Fibroblast of lung (primary cell): ENCODE measurements around the gene CDC16. TPM values are rescaled to one million over a fixed set of nuclear protein-coding genes. Genes with fewer than 3 reads are reported as not detected.

Experiments
- DNase-seq, 2 donors: peaks; one replicate each; pipeline versions ENCODE4 v3.0.0 to v3.0.0-alpha.2; 2010; ENCODE audit warnings: low read depth in 2 of 2
- H2AFZ ChIP-seq: 2 replicates; pipeline ENCODE4 v1.5.1; 2012; ENCODE audit warnings: low read length, control low read depth, inconsistent platforms
- H3K27ac ChIP-seq: 2 replicates; pipeline ENCODE4 v1.5.1; 2011; ENCODE audit warnings: low read length, control low read depth; ENCODE audit not compliant: insufficient read depth
- H3K27me3 ChIP-seq: 2 replicates; pipeline ENCODE4 v1.5.1; 2011; ENCODE audit warnings: mild to moderate bottlenecking, low read length; ENCODE audit not compliant: control insufficient read depth, insufficient read depth
- H3K36me3 ChIP-seq: 2 replicates; pipeline ENCODE4 v1.5.1; 2011; ENCODE audit warnings: low read length; ENCODE audit not compliant: control insufficient read depth, insufficient read depth
- H3K4me1 ChIP-seq: 2 replicates; pipeline ENCODE4 v1.5.1; 2011; ENCODE audit warnings: low read length; ENCODE audit not compliant: control insufficient read depth, insufficient read depth; ENCODE audit errors: extremely low read depth
- H3K4me2 ChIP-seq: 2 replicates; pipeline ENCODE4 v1.5.1; 2011; ENCODE audit warnings: low read length, control low read depth; ENCODE audit not compliant: insufficient read depth; ENCODE audit errors: extremely low read depth
- H3K4me3 ChIP-seq, 4 experiments: fragments of 200-600 bp in 1 of 4; sonication (generic) in 1 of 4; replicated peaks in 1 of 4; 2 replicates each; pipeline ENCODE4 v1.5.1; 2011 to 2016; ENCODE audit warnings: low read length in 4 of 4, low read depth in 3 of 4, mild to moderate bottlenecking in 3 of 4, control low read depth in 2 of 4, inconsistent platforms in 1 of 4, mixed read lengths in 1 of 4; ENCODE audit not compliant: insufficient read depth in 1 of 4; ENCODE audit errors: control extremely low read depth in 1 of 4
- H3K79me2 ChIP-seq: 2 replicates; pipeline ENCODE4 v1.5.1; 2012; ENCODE audit warnings: mild to moderate bottlenecking, low read length, inconsistent platforms; ENCODE audit not compliant: control insufficient read depth, insufficient read depth
- H3K9ac ChIP-seq: 2 replicates; pipeline ENCODE4 v1.5.1; 2011; ENCODE audit warnings: mild to moderate bottlenecking, low read length, control low read depth; ENCODE audit not compliant: insufficient read depth
- H3K9me3 ChIP-seq: 2 replicates; pipeline ENCODE4 v1.5.1; 2012; ENCODE audit warnings: low read depth, low read length; ENCODE audit not compliant: control insufficient read depth, insufficient read depth
- H4K20me1 ChIP-seq: 2 replicates; pipeline ENCODE4 v1.5.1; 2011; ENCODE audit warnings: low read length; ENCODE audit not compliant: control insufficient read depth, insufficient read depth; ENCODE audit errors: extremely low read depth
- CTCF ChIP-seq, 2 donors: IDR thresholded peaks in 1 of 2; conservative IDR thresholded peaks in 1 of 2; 1 replicate in 1 of 2; 2 replicates in 1 of 2; pipeline ENCODE4 v1.5.1; 2011 to 2012; ENCODE audit warnings: low read length in 2 of 2, control low read depth in 1 of 2, inconsistent platforms in 1 of 2, low read depth in 1 of 2, mild to moderate bottlenecking in 1 of 2
- EZH2 ChIP-seq: IDR thresholded peaks from 2 replicates; pipeline ENCODE4 v1.5.1; 2012; ENCODE audit warnings: low read length, control low read depth, mild to moderate bottlenecking; ENCODE audit errors: missing control alignments
- polyA plus RNA-seq, 2 donors: library from polyadenylated mRNA; depleted of rRNA in 1 of 2; stranded (reverse) in 1 of 2; unstranded in 1 of 2; fragments of >200 nt; gene quantifications; 2 replicates each; pipeline ENCODE4 v1.2.1, GENCODE V29; 2011 to 2012; ENCODE audit warnings: missing spikeins in 1 of 2
- total RNA-seq: library from RNA; depleted of rRNA; stranded (reverse); fragments of >200 nt; gene quantifications from 2 replicates; pipeline ENCODE4 v1.2.1, GENCODE V29; 2014

The CDC16 gene
- total and polyA plus RNA-seq, 2 donors (not counting 1 experiment from before 2014, with no cell fraction given) = 52.2 to 101 TPM

DNA sequence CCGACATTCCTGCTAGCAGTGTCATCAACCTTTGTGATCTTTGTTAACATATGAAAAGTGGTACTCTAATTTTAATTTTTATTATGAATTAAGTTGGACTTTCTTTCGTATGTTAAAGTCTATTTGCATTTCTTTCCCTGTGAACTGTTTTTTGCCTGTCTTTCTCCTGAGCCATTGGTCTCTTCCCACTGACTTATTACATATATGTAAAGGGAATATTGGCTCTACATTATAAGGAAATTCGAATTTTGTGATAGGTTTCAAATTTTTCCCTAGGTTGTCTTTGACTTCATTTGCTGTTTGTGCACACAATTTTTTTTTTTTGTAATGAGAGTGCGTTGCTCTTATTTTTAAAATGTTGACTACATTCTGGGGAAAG, 442 bp upstream of the CDC16 start:
- H3K27ac ChIP-seq = no peak overlapping the region
- peak overlapping the region; percentile 66 for H2AFZ ChIP-seq
- peak overlapping the region in 3 of 4 experiments; percentile 21 to 96 (median 33) for H3K4me3 ChIP-seq
- DNase-seq = no peak
- no peak overlapping the region for H3K9ac ChIP-seq
- peaks cover 3% of the 10 kb centered on the region for H3K36me3 ChIP-seq
- peaks cover 3% of the 10 kb centered on the region for H3K27me3 ChIP-seq
- H3K9me3 ChIP-seq = no peaks in the 10 kb centered on the region
- no peak for TF ChIP-seq CTCF (conservative IDR thresholded peaks at IDR 0.05 in 1 of 2, IDR thresholded peaks at IDR 0.05 in 1 of 2; ENCODE audit: low read depth in 1 of 2, low read length in 2 of 2)
- no peak for TF ChIP-seq EZH2
- H3K79me2 ChIP-seq = peaks cover 26% of the 10 kb centered on the region
- H3K4me2 ChIP-seq = no peak overlapping the region
- H3K4me1 ChIP-seq = no peaks in the 10 kb centered on the region
- H4K20me1 ChIP-seq = no peaks in the 10 kb centered on the region

DNA sequence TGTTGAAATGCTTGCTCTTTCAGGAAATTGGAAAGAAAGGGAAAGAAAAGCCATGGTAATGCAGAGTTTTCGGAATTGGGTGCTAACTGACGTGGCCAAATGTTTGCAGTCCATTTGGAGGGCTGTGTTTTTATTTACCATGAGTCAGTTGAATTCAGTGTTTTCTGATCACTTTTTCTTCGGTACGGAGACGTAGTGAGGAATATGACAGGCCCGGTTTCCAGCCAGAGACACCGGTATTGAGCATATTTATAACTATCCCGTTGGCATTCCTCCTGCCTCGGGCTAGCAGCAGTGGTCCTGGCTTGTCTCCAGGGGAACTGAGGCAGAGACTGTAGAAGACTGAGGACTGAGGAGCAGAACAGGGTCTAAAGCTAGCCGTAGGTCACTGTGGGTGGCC, 1.0 kb downstream of the CDC16 start:
- H3K4me1 ChIP-seq = no peaks in the 10 kb centered on the region
- peak overlapping the region; percentile 61 for H3K27ac ChIP-seq
- H3K4me3 ChIP-seq = peak overlapping the region; percentile 85 to 99 (median 92)
- peaks cover 26% of the 10 kb centered on the region for H3K79me2 ChIP-seq
- H3K36me3 ChIP-seq = peaks cover 3% of the 10 kb centered on the region
- peak overlapping the region; percentile 99 for H3K4me2 ChIP-seq
- no peaks in the 10 kb centered on the region for H4K20me1 ChIP-seq
- H3K9ac ChIP-seq = peak overlapping the region; percentile 50
- no peak overlapping the region for H2AFZ ChIP-seq
- no peak for DNase-seq
- TF ChIP-seq EZH2 = no peak
- no peak for TF ChIP-seq CTCF (conservative IDR thresholded peaks at IDR 0.05 in 1 of 2, IDR thresholded peaks at IDR 0.05 in 1 of 2; ENCODE audit: low read depth in 1 of 2, low read length in 2 of 2)
- H3K27me3 ChIP-seq = peaks cover under 1% of the 10 kb centered on the region
- no peaks in the 10 kb centered on the region for H3K9me3 ChIP-seq

GRCh38 chr13:114236227-114236626, 1.5 kb downstream of the CDC16 start:
- TF ChIP-seq EZH2 (no peak), CTCF (conservative IDR thresholded peaks at IDR 0.05 in 1 of 2, IDR thresholded peaks at IDR 0.05 in 1 of 2; ENCODE audit: low read depth in 1 of 2, low read length in 2 of 2) (no peak)
- Histone ChIP-seq H2AFZ (no peak overlapping the region), H3K9me3 (no peaks in the 10 kb centered on the region), H3K4me3 (peak overlapping the region; percentile 85 to 99 (median 92)), H3K36me3 (peaks cover 3% of the 10 kb centered on the region), H3K4me2 (peak overlapping the region; percentile 99), H3K27me3 (no peaks in the 10 kb centered on the region), H3K79me2 (peaks cover 26% of the 10 kb centered on the region), H3K27ac (no peak overlapping the region), H3K9ac (peak overlapping the region; percentile 50), H3K4me1 (no peaks in the 10 kb centered on the region), H4K20me1 (no peaks in the 10 kb centered on the region)
- DNase-seq = no peak
